Measurements from ENCODE around the gene LGALS12.

The LGALS12 gene

DNA sequence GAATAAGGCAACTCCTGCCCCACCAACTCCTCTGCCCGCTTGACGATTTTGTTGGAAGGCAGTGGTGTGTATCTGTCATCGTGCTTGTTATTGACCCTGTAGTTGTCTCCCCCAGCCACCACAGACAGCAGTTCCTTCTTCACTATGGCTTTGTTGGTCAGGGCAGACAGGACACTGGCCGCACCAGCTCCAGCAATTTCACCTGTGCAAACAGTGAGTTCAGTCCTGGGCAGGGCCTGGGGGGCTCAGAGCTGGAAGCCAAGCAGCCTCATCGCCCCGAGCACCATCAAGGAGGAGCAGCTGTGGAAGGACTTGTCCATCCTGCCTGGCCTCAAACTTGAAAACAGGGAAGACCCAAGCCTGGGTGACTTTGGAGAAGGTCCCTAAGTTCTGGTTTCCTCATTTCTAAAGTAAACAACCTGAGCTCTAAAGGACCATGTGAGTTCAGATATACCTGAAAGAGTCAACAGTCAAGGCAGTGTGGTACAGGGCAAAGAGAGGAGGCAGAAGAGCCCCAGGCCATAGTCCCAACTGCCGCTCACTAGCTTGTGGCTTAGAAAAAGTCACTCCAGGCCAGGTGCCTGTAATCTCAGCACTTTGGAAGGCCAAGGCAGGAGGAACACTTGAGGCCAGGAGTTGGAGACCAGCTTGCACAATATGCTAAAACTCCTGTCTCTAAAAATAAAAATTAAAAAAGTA, 52.7 kb downstream of the LGALS12 start:
- no peaks in the 10 kb centered on the region for H3K4me1 ChIP-seq (ENCODE audit: control insufficient read depth, insufficient read depth, low read length)
- H3K27me3 ChIP-seq (ENCODE audit: control insufficient read depth in 1 of 2, insufficient read depth in 2 of 2, low read length in 2 of 2): no peaks in the 10 kb centered on the region
- no peaks in the 10 kb centered on the region for H3K9me3 ChIP-seq (ENCODE audit: control insufficient read depth in 2 of 2, low read length in 2 of 2)
- no peak overlapping the region for H3K4me3 ChIP-seq (ENCODE audit: low read length in 2 of 2)
- no peaks in the 10 kb centered on the region for H3K36me3 ChIP-seq (ENCODE audit: control insufficient read depth in 2 of 2, insufficient read depth in 2 of 2, low read length in 2 of 2)
- H3K27ac ChIP-seq (ENCODE audit: low read length): no peak overlapping the region
- H3K9ac ChIP-seq (ENCODE audit: low read length in 2 of 2): no peak overlapping the region

DNA sequence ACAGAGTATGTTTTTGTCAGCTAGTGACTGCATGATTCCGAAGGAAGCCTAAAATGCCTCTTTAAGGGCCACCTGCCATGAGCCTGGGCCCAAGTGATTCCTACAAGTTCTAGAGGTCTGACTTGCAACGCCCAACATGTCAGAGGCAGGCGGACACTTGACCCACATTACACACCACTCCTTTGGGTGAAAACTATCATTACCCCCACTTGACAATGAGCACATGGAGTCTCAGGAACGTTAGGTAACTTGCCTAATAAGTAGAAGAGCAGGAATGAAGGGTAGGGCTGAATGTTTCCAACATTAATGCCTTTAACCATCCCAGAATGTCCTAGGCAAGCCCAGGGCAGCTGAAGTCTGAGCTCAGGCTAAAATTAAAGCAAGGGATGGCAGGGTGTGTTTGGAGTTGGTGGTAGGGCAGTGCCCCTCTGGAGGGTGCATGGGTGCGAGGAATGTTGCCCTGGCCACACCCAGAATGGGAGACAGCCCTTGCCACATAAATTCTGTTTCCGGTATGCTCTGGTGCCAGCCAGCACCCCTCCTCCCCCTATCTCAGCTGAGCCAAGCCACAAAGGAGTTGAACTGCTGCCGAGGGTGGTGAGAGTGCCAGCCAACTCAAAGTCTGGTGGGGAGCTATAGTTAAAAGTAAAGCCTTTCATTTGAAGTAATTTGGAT, 54.8 kb downstream of the LGALS12 start:
- H3K27ac ChIP-seq (ENCODE audit: low read length): no peak overlapping the region
- no peaks in the 10 kb centered on the region for H3K4me1 ChIP-seq (ENCODE audit: control insufficient read depth, insufficient read depth, low read length)
- no peak overlapping the region for H3K9ac ChIP-seq (ENCODE audit: low read length in 2 of 2)
- no peaks in the 10 kb centered on the region for H3K9me3 ChIP-seq (ENCODE audit: control insufficient read depth in 2 of 2, low read length in 2 of 2)
- no peak overlapping the region for H3K4me3 ChIP-seq (ENCODE audit: low read length in 2 of 2)
- no peaks in the 10 kb centered on the region for H3K27me3 ChIP-seq (ENCODE audit: control insufficient read depth in 1 of 2, insufficient read depth in 2 of 2, low read length in 2 of 2)
- H3K36me3 ChIP-seq (ENCODE audit: control insufficient read depth in 2 of 2, insufficient read depth in 2 of 2, low read length in 2 of 2): no peaks in the 10 kb centered on the region

DNA sequence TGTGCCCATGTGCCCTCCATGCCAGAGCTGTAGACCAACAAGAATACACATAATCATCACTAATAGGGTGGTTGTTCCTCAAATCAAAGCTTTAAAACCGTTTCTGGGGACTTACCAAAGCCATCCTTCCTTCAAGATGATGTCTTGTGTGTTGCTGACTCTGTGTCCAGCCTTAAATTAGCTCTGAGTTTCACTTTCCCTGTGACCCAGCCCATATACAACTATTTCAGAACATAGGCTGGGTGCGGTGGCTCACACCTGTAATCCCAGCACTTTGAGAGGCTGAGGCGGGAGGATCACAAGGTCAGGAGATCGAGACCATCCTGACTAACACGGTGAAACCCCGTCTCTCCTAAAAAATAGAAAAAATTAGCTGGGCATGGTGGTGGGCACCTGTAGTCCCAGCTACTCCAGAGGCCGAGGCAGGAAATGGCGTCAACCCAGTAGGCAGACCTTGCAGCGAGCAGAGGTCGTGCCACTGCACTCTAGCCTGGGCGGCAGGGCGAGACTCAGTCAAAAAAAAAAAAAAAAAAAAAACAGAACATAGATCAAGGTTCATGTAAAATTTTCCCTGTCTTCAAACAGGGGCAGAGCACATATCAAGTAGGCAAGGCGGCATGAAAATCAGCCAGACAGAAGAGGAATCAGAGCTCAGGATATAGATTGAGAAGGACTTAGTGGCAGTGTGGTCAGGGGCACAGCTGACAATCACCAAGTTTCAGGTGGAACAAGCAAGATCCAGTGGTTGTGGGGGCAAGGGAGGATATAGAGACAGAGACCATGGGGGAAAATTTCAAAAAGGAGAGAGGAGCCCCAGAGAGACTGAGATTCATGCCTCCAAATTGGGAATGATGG, 57.5 kb downstream of the LGALS12 start, which contains the start of gene PLAAT2:
Gene PLAAT2, minus strand, starts transcription at position 179 of the 855 bp plus-strand sequence. Its CDS starts 55 bp downstream, at position 124.
- no peaks in the 10 kb centered on the region for H3K9me3 ChIP-seq (ENCODE audit: control insufficient read depth in 2 of 2, low read length in 2 of 2)
- no peak within 1 kb of the TSS for H3K27ac ChIP-seq (ENCODE audit: low read length)
- no peaks in the 10 kb centered on the region for H3K36me3 ChIP-seq (ENCODE audit: control insufficient read depth in 2 of 2, insufficient read depth in 2 of 2, low read length in 2 of 2)
- H3K4me3 ChIP-seq (ENCODE audit: low read length in 2 of 2): no peak within 1 kb of the TSS
- no peaks in the 10 kb centered on the region for H3K4me1 ChIP-seq (ENCODE audit: control insufficient read depth, insufficient read depth, low read length)
- H3K9ac ChIP-seq (ENCODE audit: low read length in 2 of 2): no peak within 1 kb of the TSS
- no peaks in the 10 kb centered on the region for H3K27me3 ChIP-seq (ENCODE audit: control insufficient read depth in 1 of 2, insufficient read depth in 2 of 2, low read length in 2 of 2)

DNA sequence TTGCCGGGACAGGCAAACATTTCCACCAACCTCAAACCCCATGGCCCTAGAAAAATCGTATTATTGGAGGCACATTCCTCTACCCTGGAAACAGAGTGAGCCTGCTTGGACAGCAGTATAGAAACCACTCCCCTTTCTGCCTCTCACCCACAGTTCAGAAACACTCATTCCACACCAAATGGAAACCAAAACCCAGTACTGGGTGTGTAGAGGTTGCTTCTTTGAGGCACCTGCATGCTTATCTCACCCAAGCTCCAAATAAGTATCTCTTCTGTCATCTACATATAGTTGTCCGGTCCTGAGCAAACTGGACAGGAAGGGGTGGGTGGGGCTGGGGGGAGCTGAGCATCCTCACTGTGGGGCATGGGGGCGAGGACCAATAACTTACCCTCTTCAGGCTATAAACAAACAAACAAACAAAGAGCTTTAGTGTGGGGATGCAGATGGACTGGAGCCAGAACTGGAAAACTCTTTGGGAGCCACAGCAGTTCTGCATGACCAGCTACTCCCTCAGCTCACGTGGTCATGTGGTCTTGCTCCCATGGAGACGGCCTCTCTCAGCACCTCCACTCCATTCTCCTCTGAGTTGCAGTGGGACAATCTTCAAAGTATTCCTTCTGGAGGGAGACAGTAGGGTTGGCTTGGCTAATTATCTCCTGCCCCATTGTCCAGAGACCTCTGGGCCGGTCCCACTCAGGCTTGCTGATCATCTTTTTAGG, 58.3 kb downstream of the LGALS12 start:
- no peaks in the 10 kb centered on the region for H3K4me1 ChIP-seq (ENCODE audit: control insufficient read depth, insufficient read depth, low read length)
- H3K4me3 ChIP-seq (ENCODE audit: low read length in 2 of 2): no peak overlapping the region
- H3K9me3 ChIP-seq (ENCODE audit: control insufficient read depth in 2 of 2, low read length in 2 of 2): no peaks in the 10 kb centered on the region
- no peak overlapping the region for H3K9ac ChIP-seq (ENCODE audit: low read length in 2 of 2)
- no peak overlapping the region for H3K27ac ChIP-seq (ENCODE audit: low read length)
- H3K36me3 ChIP-seq (ENCODE audit: control insufficient read depth in 2 of 2, insufficient read depth in 2 of 2, low read length in 2 of 2): no peaks in the 10 kb centered on the region
- no peaks in the 10 kb centered on the region for H3K27me3 ChIP-seq (ENCODE audit: control insufficient read depth in 1 of 2, insufficient read depth in 2 of 2, low read length in 2 of 2)

DNA sequence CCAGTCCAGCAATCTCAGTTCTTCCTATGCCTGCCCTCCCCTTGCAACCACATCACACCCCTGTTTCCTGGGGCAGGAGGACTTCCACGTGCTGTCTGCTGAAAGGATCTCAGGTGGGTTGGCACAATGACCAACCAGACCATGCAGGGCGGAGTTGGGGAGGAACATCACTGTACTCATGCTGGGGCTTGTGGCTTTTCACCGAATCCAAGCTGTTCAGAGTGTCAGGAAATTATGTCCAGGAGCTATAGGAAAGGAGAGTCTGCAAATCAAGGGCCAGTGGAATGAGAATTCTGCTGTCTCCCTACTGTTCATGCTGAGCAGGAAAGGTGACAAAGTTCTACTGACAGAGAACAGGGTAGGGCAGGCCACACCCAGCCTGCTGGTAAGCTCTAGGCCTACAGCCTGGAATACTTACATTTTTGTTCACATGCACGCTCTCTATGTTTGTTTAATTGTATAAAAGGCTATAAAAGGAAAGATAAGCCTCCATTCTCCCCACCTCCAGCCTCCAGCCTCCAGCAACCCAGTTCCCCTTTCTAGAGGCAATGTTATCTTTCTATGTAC, 59.0 kb downstream of the LGALS12 start:
- H3K27me3 ChIP-seq (ENCODE audit: control insufficient read depth in 1 of 2, insufficient read depth in 2 of 2, low read length in 2 of 2): no peaks in the 10 kb centered on the region
- H3K4me1 ChIP-seq (ENCODE audit: control insufficient read depth, insufficient read depth, low read length): no peaks in the 10 kb centered on the region
- H3K4me3 ChIP-seq (ENCODE audit: low read length in 2 of 2): no peak overlapping the region
- no peaks in the 10 kb centered on the region for H3K9me3 ChIP-seq (ENCODE audit: control insufficient read depth in 2 of 2, low read length in 2 of 2)
- H3K27ac ChIP-seq (ENCODE audit: low read length): no peak overlapping the region
- H3K36me3 ChIP-seq (ENCODE audit: control insufficient read depth in 2 of 2, insufficient read depth in 2 of 2, low read length in 2 of 2): no peaks in the 10 kb centered on the region
- no peak overlapping the region for H3K9ac ChIP-seq (ENCODE audit: low read length in 2 of 2)
